GM12865 (cell line): ENCODE measurements around the gene ICAM1.
A peak's percentile ranks its signal among the peaks of the same experiment; 100 is the strongest.

Experiments used
- DNase-seq: peaks from one replicate; pipeline ENCODE4 v3.0.0; 2010; ENCODE audit warnings: low read depth
- H3K4me3 ChIP-seq: 2 replicates; pipeline ENCODE4 v1.5.1; 2011; ENCODE audit warnings: mild to moderate bottlenecking, low read depth, low read length, control low read depth
- TF ChIP-seq, protein P1 (sequence below): IDR thresholded peaks from 2 replicates; pipeline ENCODE4 v1.5.1; 2011; ENCODE audit warnings: low read length, control low read depth, low read depth, inconsistent platforms; ENCODE audit not compliant: insufficient read depth; ENCODE audit errors: missing control alignments

Gene ICAM1

DNA sequence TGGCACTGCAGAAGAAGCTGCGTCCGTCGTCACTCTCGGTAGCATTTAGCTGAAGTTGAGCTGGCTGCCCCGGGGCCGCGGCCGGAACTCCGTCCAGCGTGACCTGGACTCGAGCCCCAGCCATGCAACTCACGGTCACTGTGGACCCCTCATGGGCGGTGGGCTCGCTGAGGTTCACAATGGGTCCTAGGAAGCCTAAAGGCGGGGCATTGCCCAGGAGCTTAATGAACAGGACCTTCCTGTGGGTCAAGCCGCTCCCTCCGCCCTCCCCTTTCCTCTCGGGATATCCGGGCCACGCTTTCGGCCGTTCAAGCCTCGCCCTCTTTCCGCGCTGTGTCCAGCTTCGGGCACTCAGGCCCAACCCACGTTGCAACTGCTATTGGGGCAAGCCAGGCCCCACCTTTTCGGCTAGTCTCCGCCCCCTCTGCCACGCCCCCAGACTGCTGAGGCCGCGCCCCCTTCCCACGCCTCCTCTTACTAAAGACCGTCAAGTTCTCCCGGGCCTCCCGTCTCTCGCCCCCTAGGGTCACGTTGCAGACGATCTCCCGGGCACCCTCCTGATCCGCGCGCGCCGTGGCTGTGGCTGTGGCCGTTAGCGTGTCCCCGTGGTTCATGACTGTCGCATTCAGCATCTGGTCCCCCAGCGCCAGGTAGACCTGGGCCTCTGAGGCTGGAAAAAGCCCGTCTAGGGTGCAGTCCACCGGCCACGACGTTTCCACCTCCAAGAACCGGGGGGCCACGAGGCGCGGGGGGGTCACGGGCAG is 63.9 kb downstream of the ICAM1 start:
- TF ChIP-seq, protein P1, sequence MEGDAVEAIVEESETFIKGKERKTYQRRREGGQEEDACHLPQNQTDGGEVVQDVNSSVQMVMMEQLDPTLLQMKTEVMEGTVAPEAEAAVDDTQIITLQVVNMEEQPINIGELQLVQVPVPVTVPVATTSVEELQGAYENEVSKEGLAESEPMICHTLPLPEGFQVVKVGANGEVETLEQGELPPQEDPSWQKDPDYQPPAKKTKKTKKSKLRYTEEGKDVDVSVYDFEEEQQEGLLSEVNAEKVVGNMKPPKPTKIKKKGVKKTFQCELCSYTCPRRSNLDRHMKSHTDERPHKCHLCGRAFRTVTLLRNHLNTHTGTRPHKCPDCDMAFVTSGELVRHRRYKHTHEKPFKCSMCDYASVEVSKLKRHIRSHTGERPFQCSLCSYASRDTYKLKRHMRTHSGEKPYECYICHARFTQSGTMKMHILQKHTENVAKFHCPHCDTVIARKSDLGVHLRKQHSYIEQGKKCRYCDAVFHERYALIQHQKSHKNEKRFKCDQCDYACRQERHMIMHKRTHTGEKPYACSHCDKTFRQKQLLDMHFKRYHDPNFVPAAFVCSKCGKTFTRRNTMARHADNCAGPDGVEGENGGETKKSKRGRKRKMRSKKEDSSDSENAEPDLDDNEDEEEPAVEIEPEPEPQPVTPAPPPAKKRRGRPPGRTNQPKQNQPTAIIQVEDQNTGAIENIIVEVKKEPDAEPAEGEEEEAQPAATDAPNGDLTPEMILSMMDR: no peak
- no peak overlapping the region for H3K4me3 ChIP-seq
- DNase-seq: peak; percentile 37

DNA sequence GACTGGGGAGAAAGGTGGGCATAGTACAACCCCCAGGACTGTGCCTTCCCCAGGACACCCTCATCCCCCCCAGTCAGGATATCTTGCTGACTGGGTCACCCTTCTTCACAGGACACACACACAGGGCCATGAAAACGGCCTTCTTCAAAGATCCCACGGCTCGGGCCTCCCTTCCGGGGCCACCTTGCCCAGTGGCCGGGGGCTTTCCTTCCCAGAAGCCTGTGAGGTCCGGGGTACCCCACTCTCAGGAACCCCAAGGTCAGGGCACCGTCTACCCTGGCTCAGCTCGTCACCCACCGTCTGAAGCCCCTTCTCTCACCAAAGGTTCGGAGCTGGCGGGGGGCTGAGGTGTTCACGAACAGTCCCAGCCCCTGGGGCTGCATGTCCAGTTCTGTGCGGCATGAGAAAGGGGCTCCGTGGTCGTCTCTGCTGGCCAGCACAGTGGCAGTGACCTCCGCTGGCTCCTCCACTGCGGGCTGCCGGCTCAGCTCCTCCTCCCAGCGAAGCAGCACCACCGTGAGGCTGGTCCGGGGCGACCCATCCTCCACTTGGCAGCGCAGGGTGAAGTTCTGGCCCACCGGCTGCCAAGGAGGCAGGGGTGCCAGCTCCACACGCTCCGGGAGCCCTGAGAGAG is 64.5 kb downstream of the ICAM1 start:
- TF ChIP-seq, protein P1: no peak
- DNase-seq: no peak
- no peak overlapping the region for H3K4me3 ChIP-seq
